Fibroblast of villous mesenchyme (primary cell): ENCODE measurements around the gene KRT10. TPM values are rescaled to one million over a fixed set of nuclear protein-coding genes. Genes with fewer than 3 reads are reported as not detected.
A peak's percentile ranks its signal among the peaks of the same experiment; 100 is the strongest.

ENCODE experiments used
- DNase-seq: peaks from one replicate; pipeline ENCODE4 v3.0.0-alpha.2; 2010; ENCODE audit warnings: low read depth
- H3K4me3 ChIP-seq: 2 replicates; pipeline ENCODE4 v1.5.1; 2011; ENCODE audit warnings: low read depth, mild to moderate bottlenecking, low read length
- total RNA-seq: library from RNA; depleted of rRNA; stranded (reverse); fragments of >200 nt; gene quantifications from 2 replicates; pipeline ENCODE4 v1.2.3, GENCODE V29; 2012
- TF ChIP-seq, protein P1 (sequence below): IDR thresholded peaks from 2 replicates; pipeline ENCODE4 v1.5.1; 2012; ENCODE audit warnings: low read depth, mild to moderate bottlenecking, low read length; ENCODE audit not compliant: insufficient read depth

Gene KRT10
- total RNA-seq, 1 donor = 3.0 TPM

GRCh38 chr17:40848583-40849235, 26.3 kb upstream of the KRT10 start:
- TF ChIP-seq, protein P1, sequence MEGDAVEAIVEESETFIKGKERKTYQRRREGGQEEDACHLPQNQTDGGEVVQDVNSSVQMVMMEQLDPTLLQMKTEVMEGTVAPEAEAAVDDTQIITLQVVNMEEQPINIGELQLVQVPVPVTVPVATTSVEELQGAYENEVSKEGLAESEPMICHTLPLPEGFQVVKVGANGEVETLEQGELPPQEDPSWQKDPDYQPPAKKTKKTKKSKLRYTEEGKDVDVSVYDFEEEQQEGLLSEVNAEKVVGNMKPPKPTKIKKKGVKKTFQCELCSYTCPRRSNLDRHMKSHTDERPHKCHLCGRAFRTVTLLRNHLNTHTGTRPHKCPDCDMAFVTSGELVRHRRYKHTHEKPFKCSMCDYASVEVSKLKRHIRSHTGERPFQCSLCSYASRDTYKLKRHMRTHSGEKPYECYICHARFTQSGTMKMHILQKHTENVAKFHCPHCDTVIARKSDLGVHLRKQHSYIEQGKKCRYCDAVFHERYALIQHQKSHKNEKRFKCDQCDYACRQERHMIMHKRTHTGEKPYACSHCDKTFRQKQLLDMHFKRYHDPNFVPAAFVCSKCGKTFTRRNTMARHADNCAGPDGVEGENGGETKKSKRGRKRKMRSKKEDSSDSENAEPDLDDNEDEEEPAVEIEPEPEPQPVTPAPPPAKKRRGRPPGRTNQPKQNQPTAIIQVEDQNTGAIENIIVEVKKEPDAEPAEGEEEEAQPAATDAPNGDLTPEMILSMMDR = no peak
- DNase-seq = no peak
- H3K4me3 ChIP-seq = no peak overlapping the region

- DNase-seq = no peak
- no peak overlapping the region for H3K4me3 ChIP-seq
- TF ChIP-seq, protein P1 = no peak
Measured at GRCh38 chr17:40846515-40847144, 24.2 kb upstream of the KRT10 start.

DNA sequence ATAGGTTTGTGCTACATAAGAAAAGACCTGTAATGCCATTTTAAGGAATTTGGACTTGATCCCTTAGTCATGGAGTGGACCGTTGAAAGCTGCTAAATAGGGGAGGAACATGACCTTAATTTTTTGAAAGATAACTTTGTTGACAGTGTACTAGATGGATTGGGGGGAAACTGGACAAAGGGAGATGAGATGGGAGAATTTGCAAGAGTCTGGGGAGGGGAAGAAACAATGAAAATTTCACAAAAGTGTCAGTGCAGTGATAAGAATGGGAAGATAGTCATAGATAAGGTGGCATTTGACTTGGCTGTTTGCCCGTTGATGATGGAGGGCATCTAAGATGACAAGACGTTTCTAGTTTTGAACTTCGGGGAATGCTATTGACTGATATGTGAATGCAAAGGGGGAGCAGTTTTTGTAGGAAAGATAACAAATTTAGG, 22.3 kb upstream of the KRT10 start:
- no peak for DNase-seq
- TF ChIP-seq, protein P1 = no peak
- no peak overlapping the region for H3K4me3 ChIP-seq

GRCh38 chr17:40843242-40843641, 20.8 kb upstream of the KRT10 start:
- no peak overlapping the region for H3K4me3 ChIP-seq
- no peak for DNase-seq
- TF ChIP-seq, protein P1 = no peak

GRCh38 chr17:40841246-40841645, 18.8 kb upstream of the KRT10 start:
- TF ChIP-seq, protein P1 = no peak
- no peak overlapping the region for H3K4me3 ChIP-seq
- DNase-seq = peak; percentile 44

GRCh38 chr17:40839194-40839593, 16.8 kb upstream of the KRT10 start:
- H3K4me3 ChIP-seq = no peak overlapping the region
- TF ChIP-seq, protein P1 = no peak
- DNase-seq = no peak

DNA sequence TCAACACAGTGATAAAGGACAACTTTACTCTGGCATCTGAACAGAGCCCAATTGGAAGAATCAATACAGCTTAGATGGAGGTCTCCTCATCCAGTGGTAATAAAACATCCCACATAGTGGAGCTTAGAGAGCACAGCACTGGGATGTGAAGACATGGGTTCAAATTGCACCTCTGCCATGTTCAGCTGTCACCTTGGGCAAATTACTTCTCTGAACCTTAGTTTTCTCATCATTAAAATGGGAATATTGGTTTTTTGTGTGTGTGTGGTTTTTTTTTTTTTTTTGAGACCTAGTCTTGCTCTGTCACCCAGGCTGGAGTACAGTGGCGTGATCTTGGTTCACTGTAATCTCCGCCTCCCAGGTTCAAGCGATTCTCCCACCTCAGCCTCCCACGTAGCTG, 13.6 kb upstream of the KRT10 start:
- no peak for DNase-seq
- TF ChIP-seq, protein P1 = no peak
- no peak overlapping the region for H3K4me3 ChIP-seq
